ENCODE measurements around the gene TMEM242.

Gene TMEM242

DNA sequence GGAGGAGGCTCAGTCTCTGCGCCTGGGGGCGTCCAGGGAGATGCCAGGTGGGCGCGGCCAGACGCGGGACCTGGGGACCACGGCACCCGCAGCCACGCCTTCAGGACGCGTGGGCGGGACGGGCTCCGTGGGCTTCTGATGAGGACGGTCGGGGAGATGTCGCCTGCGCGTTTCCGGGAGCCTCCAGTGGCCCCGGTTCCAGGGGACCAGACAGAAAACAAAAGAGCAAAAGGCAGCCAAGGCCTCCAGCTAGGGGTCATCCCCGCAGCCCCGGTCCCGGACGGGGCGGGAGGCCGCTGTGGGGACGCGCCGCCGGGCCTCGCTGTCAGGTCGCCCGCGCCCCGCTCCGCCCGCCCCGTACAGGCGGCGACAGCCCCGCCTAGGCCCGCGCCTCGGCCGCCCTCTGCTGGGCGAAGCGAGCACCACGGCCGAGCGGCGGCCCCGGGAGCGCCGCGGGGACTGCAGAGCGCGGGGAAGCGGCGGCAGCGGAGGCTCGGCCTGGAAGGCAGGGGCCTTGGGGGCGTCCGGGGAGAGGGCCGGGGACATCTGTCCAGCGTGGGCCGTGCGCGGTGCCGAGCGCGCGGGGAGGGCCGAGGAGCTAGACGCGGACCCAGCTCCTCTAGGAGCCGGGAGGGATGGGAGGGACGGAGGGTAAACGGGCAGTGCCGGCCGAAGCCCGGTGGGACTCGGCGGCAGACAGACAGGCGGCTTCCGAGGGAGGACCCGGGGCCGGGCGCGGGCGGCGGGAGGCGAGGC, 48.7 kb downstream of the TMEM242 start:
- POLR2A ChIA-PET (ENCODE audit: low non-redundant PET), result no interaction called here
- H3K27ac ChIP-seq, result peak overlapping the region; percentile 23
- CTCF ChIA-PET, result interaction anchor here (0.5 to 2.3 kb wide), 11 partner anchors 10 to 1773 kb away, joined by 3 to 9 read pairs (median 3); no protein-coding TSS in a partner anchor
- TF ChIP-seq, protein P1, sequence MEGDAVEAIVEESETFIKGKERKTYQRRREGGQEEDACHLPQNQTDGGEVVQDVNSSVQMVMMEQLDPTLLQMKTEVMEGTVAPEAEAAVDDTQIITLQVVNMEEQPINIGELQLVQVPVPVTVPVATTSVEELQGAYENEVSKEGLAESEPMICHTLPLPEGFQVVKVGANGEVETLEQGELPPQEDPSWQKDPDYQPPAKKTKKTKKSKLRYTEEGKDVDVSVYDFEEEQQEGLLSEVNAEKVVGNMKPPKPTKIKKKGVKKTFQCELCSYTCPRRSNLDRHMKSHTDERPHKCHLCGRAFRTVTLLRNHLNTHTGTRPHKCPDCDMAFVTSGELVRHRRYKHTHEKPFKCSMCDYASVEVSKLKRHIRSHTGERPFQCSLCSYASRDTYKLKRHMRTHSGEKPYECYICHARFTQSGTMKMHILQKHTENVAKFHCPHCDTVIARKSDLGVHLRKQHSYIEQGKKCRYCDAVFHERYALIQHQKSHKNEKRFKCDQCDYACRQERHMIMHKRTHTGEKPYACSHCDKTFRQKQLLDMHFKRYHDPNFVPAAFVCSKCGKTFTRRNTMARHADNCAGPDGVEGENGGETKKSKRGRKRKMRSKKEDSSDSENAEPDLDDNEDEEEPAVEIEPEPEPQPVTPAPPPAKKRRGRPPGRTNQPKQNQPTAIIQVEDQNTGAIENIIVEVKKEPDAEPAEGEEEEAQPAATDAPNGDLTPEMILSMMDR (conservative IDR thresholded peaks at IDR 0.05; ENCODE audit: low read depth), result peak; percentile 95
- peak; percentile 80 for DNase-seq (ENCODE audit: low spot score)

DNA sequence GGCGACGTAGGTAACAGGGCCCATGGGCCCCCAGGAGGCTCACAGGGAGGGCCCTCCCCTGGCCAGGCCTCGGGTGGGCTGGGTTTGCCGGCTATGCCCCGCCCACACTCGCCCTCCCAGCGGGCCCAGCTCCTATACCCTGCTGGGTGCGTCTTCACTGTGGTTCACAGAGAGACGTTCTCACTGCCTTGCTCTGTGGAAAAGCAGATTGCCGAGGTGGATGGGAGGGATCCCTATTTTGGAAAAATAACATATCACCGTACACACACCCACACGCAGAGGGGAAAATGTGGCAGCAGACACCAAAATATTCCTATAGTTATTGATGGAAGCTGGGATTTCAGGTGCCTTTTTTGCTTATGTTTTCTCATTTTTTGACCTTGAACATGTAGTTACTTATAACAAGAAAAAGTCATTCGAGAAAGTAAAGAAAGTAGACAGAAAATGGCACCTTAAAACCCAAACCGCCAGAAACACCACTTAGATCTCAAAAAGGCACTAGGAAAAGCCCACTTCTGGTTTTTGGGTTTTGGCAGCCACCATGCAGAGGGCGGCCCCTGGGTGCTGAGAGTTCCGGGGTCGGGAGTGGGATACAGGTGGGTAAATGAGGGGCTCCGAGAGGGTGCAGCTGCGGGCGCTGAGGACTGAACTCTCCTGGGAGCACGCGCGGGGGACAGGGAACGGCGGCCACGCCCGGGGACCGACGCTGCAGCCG, 49.4 kb downstream of the TMEM242 start:
- DNase-seq (ENCODE audit: low spot score), result no peak
- POLR2A ChIA-PET (ENCODE audit: low non-redundant PET), result no interaction called here

GRCh38 chr6:157272866-157273755, 50.2 kb downstream of the TMEM242 start:
- no peak for DNase-seq (ENCODE audit: low spot score)
- ChIA-PET POLR2A (ENCODE audit: low non-redundant PET) (no interaction called here), CTCF (interaction anchor here (0.6 to 2.3 kb wide), 3 partner anchors 14 to 37 kb away, joined by 3 to 9 read pairs (median 4); no protein-coding TSS in a partner anchor)
- H3K27ac ChIP-seq, result no peak overlapping the region
- TF ChIP-seq, protein P1 (conservative IDR thresholded peaks at IDR 0.05; ENCODE audit: low read depth), result no peak

More for the DNA sequence above, 49.4 kb downstream of the TMEM242 start:
- H3K27ac ChIP-seq, result no peak overlapping the region
- TF ChIP-seq, protein P1 (conservative IDR thresholded peaks at IDR 0.05; ENCODE audit: low read depth), result no peak
- CTCF ChIA-PET, result interaction anchor here (0.5 to 2.3 kb wide), 6 partner anchors 13 to 1772 kb away, joined by 3 to 9 read pairs (median 4); no protein-coding TSS in a partner anchor

- no peak overlapping the region for H3K27ac ChIP-seq
- CTCF ChIA-PET, result interaction anchor here (0.6 kb wide), 1 partner anchor 36 kb away, joined by 4 read pairs; no protein-coding TSS in a partner anchor
- DNase-seq (ENCODE audit: low spot score), result no peak
- POLR2A ChIA-PET (ENCODE audit: low non-redundant PET), result no interaction called here
- TF ChIP-seq, protein P1 (conservative IDR thresholded peaks at IDR 0.05; ENCODE audit: low read depth), result no peak
Observed at GRCh38 chr6:157272372-157272771, 50.9 kb downstream of the TMEM242 start.

- TF ChIP-seq, protein P1 (conservative IDR thresholded peaks at IDR 0.05; ENCODE audit: low read depth), result no peak
- CTCF ChIA-PET, result no interaction called here
- H3K27ac ChIP-seq, result no peak overlapping the region
- POLR2A ChIA-PET (ENCODE audit: low non-redundant PET), result no interaction called here
- DNase-seq (ENCODE audit: low spot score), result no peak
Observed at GRCh38 chr6:157271911-157272310, 51.4 kb downstream of the TMEM242 start.

DNA sequence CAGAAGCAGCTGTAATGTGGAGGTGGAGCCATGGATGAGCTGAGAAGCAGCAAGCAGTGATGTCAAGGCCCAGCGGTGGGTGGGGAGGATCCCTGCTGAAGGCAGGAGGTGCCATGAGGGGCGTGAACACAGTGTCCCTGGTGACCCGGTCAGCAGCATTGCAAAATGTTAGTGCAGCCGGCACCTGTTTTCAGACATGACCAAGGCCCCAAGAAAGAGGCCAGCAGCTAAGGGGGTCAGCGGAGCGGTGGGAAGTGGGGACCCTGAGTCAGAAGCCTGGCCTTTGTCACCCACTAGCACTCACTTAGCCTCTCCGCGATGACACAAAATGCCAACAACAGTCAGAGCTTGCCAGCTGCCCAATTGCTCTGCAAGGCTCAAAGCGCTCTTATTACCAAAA, 51.9 kb downstream of the TMEM242 start:
- no peak for DNase-seq (ENCODE audit: low spot score)
- TF ChIP-seq, protein P1 (conservative IDR thresholded peaks at IDR 0.05; ENCODE audit: low read depth), result no peak
- ChIA-PET CTCF (no interaction called here), POLR2A (ENCODE audit: low non-redundant PET) (interaction anchor here (0.5 kb wide), 1 partner anchor 33 kb away, joined by 3 read pairs; no protein-coding TSS in a partner anchor)
- no peak overlapping the region for H3K27ac ChIP-seq
